Stomach (tissue), 4 donors: ENCODE measurements around the gene STIP1.

ENCODE experiments used
- CTCF ChIP-seq, 7 experiments: fragments of 450-650 bp in 4 of 7; fragments of 200-600 bp in 3 of 7; sonication (generic) in 3 of 7; IDR thresholded peaks; one replicate each; pipeline ENCODE4 v1.5.1; 2016 to 2019; ENCODE audit warnings: antibody characterized with exemption in 7 of 7, control low read depth in 2 of 7, mild to moderate bottlenecking in 1 of 7
- POLR2A ChIP-seq, 4 donors: fragments of 450-650 bp; IDR thresholded peaks; one replicate each; pipeline ENCODE4 v1.6.1; 2016; ENCODE audit warnings: antibody characterized with exemption in 4 of 4, control low read depth in 2 of 4, mild to moderate bottlenecking in 1 of 4, moderate library complexity in 1 of 4

GRCh38 chr11:64144587-64145472 is 41.1 kb upstream of the STIP1 start:
- TF ChIP-seq POLR2A (IDR thresholded peaks at IDR 0.05): no peak
- no peak for TF ChIP-seq CTCF (IDR thresholded peaks at IDR 0.05)
